Measurements from ENCODE around the gene SBF2.

SBF2 gene

DNA sequence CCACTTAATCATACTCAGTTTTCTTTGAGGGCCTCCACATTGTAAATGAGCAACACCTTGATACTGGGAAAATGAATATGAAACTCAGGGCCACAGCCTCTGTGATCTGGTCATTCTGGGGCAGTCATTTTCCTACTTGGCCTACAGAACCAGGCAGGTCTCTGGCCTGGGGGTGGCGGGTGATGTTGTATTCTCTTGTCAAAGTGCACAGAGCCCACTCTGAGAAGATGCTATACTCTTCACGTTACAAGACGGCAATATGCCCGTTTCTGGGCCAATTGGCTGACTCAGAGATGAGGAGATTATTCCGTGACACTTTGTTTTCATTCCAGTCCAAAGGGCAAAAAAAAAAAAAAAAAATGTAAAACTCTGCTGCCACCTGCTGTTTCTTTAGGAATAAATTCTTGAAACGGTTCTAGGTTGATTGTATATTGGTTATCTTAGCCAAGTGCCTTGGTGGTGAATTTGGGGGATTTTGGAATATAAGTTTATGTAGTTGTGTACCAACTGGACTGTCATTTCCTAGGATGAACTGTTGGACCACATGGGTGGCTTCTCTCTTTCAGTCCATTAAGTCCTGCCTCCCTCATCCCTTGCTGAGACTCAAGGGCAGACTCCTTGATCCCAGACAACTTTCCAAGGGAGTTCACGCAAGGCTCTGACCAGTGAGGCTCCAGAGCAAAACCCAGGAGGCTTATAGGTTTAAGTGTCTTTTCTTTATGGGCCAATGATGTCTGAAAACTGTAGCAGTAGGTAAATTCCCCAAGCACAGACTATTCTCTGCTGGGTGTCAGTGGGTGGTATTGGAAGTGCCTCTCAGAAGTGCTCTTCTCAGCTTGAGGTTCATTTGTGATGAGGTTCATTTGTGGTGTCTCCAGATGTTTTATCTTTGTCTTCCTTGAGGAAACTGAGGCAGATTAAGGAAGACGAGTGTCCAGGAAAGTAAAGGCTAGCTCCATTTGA lies 29.1 kb upstream of the SBF2 start:
- peak; percentile 92 for DNase-seq (ENCODE audit: low read depth)
- no peak overlapping the region for H3K4me3 ChIP-seq (ENCODE audit: low read length)
- TF ChIP-seq, protein P1, sequence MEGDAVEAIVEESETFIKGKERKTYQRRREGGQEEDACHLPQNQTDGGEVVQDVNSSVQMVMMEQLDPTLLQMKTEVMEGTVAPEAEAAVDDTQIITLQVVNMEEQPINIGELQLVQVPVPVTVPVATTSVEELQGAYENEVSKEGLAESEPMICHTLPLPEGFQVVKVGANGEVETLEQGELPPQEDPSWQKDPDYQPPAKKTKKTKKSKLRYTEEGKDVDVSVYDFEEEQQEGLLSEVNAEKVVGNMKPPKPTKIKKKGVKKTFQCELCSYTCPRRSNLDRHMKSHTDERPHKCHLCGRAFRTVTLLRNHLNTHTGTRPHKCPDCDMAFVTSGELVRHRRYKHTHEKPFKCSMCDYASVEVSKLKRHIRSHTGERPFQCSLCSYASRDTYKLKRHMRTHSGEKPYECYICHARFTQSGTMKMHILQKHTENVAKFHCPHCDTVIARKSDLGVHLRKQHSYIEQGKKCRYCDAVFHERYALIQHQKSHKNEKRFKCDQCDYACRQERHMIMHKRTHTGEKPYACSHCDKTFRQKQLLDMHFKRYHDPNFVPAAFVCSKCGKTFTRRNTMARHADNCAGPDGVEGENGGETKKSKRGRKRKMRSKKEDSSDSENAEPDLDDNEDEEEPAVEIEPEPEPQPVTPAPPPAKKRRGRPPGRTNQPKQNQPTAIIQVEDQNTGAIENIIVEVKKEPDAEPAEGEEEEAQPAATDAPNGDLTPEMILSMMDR (conservative IDR thresholded peaks at IDR 0.05; ENCODE audit: low read length) = peak; percentile 62

DNA sequence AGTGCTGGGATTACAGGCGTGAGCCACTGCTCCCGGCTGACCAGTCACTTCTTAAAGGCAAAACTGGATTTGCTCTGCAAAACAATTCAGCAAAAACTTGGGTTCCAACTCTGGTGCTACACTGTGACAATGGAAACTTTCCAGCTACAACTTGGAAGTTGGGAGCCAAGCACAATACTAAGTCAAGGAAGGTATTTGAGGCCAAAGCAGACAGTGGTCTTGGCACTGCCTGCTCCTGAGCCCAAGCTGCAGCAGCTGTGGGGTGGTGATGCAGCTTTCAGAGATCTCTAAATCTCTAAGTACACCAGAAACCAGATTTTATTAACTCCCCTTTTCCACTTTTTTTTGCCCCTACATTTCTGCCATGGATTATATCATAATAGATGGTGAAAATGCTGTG lies 28.4 kb upstream of the SBF2 start:
- peak; percentile 62 for DNase-seq (ENCODE audit: low read depth)
- H3K4me3 ChIP-seq (ENCODE audit: low read length) = no peak overlapping the region
- TF ChIP-seq, protein P1 (conservative IDR thresholded peaks at IDR 0.05; ENCODE audit: low read length) = no peak

GRCh38 chr11:10320736-10321465 lies 26.9 kb upstream of the SBF2 start:
- no peak overlapping the region for H3K4me3 ChIP-seq (ENCODE audit: low read length)
- TF ChIP-seq, protein P1 (conservative IDR thresholded peaks at IDR 0.05; ENCODE audit: low read length) = no peak
- no peak for DNase-seq (ENCODE audit: low read depth)

DNA sequence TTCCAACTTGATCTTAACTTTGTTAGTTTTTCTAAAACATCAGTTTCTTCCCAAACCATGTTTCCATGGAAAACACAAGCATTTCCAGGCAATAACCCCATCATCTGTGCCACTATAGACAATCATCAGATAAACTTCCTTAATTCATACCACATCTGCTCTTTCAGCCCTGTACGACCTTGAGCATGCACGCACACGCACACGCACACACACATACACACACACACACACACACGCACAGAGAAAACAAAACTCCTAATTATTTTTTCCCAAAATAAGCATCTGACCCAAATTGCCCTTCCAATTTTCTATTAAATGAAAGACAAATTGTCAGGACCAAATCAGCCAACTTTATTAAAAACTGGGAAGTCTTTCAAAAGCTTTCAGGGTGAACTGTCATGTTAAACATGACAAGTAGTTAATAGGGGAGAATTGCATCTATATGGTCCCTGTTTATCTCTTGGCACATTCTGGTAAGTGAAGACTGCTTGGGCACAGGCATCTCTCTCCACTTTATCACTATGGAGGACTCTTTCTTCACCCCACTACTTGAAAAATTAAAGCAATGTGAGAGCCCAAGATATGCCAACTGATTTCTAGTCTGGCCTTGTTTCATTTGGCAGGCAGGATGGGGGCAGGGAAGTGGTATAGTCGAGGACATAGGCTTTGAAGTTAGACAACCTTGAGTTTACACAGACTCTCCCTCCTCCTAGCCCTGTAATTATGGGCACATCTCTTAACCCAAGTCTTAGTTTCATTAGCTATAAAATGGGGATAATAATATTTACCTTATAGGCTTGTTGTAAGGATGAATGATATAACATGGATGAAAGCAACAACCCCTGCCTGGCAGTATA lies 25.9 kb upstream of the SBF2 start:
- peak; percentile 87 for DNase-seq (ENCODE audit: low read depth)
- TF ChIP-seq, protein P1 (conservative IDR thresholded peaks at IDR 0.05; ENCODE audit: low read length) = no peak
- no peak overlapping the region for H3K4me3 ChIP-seq (ENCODE audit: low read length)

GRCh38 chr11:10318527-10318802 lies 24.4 kb upstream of the SBF2 start:
- TF ChIP-seq, protein P1 (conservative IDR thresholded peaks at IDR 0.05; ENCODE audit: low read length) = no peak
- no peak for DNase-seq (ENCODE audit: low read depth)
- H3K4me3 ChIP-seq (ENCODE audit: low read length) = no peak overlapping the region

GRCh38 chr11:10317776-10318526 lies 23.9 kb upstream of the SBF2 start:
- TF ChIP-seq, protein P1 (conservative IDR thresholded peaks at IDR 0.05; ENCODE audit: low read length) = no peak
- DNase-seq (ENCODE audit: low read depth) = no peak
- H3K4me3 ChIP-seq (ENCODE audit: low read length) = no peak overlapping the region

Data from AG10803 (cell line).